ENCODE results near the gene HLA-DPA1.

GRCh38 chr6:33088931-33089620 is 15.6 kb upstream of the HLA-DPA1 start:
- TF ChIP-seq, protein P1, sequence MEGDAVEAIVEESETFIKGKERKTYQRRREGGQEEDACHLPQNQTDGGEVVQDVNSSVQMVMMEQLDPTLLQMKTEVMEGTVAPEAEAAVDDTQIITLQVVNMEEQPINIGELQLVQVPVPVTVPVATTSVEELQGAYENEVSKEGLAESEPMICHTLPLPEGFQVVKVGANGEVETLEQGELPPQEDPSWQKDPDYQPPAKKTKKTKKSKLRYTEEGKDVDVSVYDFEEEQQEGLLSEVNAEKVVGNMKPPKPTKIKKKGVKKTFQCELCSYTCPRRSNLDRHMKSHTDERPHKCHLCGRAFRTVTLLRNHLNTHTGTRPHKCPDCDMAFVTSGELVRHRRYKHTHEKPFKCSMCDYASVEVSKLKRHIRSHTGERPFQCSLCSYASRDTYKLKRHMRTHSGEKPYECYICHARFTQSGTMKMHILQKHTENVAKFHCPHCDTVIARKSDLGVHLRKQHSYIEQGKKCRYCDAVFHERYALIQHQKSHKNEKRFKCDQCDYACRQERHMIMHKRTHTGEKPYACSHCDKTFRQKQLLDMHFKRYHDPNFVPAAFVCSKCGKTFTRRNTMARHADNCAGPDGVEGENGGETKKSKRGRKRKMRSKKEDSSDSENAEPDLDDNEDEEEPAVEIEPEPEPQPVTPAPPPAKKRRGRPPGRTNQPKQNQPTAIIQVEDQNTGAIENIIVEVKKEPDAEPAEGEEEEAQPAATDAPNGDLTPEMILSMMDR (IDR thresholded peaks at IDR 0.05), result no peak
- TF ChIP-seq ZFX (IDR thresholded peaks at IDR 0.05; ENCODE audit: borderline replicate concordance), result no peak
